ENCODE data around the gene CDA.

- TF ChIP-seq POLR2A (IDR thresholded peaks at IDR 0.05) (no peak), EP300 (IDR thresholded peaks at IDR 0.05) (no peak), CTCF (IDR thresholded peaks at IDR 0.05) (no peak), POLR2AphosphoS5 (IDR thresholded peaks at IDR 0.05) (no peak)
These were observed 27.3 kb downstream of the CDA start for GRCh38 chr1:20615946-20616846.
